GM12891 (cell line): Measurements from ENCODE around the gene SLC25A38.

Source experiments
- POLR2AphosphoS5 ChIP-seq: IDR thresholded peaks from 2 replicates; pipeline ENCODE4 v1.6.1; 2011; ENCODE audit warnings: low read depth, low read length, control low read depth
- SPI1 ChIP-seq: IDR thresholded peaks from 2 replicates; pipeline ENCODE4 v1.6.1; 2011; ENCODE audit warnings: low read depth, low read length, control low read depth
- TAF1 ChIP-seq: IDR thresholded peaks from 2 replicates; pipeline ENCODE4 v1.6.1; 2011; ENCODE audit warnings: low read depth, low read length, control low read depth

DNA sequence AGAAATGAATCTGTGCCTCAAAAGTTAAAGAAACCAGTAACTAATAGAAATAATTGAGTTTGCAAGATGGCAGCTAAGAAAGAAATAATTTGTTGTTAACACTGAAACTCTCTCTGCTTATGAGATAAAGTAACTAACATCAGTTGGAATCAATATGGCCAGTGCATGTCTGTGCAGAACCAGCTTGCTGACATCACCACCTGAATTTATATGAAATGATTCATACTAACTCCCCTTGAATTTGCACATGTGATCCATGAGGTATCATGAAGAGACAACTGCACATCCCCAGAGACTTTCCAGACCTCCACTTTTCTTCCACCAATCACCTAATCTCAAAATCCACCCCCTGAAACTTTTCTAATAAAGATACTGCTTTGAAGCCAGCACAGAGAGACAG lies 10.3 kb upstream of the SLC25A38 start:
- TF ChIP-seq TAF1 (no peak), POLR2AphosphoS5 (no peak), SPI1 (no peak)
